Parathyroid adenoma (tissue), 2 donors: ENCODE measurements around the gene SRGAP2.
"Not testable (repeated sequence)": the region's sequence is repeated elsewhere in the genome, so short reads cannot be mapped to it uniquely, and the experiment has no call there.

Experiments used
- H2AFZ ChIP-seq: fragments of 300-600 bp; sonication (generic); one replicate; pipeline ENCODE4 v1.7.0; 2017; ENCODE audit warnings: antibody characterized with exemption, mild to moderate bottlenecking
- H3K27ac ChIP-seq: fragments of 300-600 bp; sonication (generic); one replicate; pipeline ENCODE4 v1.7.0; 2017
- H3K27me3 ChIP-seq: fragments of 300-600 bp; sonication (generic); one replicate; pipeline ENCODE4 v1.7.0; 2017; ENCODE audit warnings: low read length; ENCODE audit not compliant: control insufficient read depth, insufficient read depth
- H3K36me3 ChIP-seq: fragments of 300-600 bp; sonication (generic); one replicate; pipeline ENCODE4 v1.7.0; 2017; ENCODE audit warnings: low read length; ENCODE audit not compliant: control insufficient read depth, insufficient read depth
- H3K4me1 ChIP-seq: fragments of 300-600 bp; sonication (generic); one replicate; pipeline ENCODE4 v1.7.0; 2017; ENCODE audit warnings: control low read depth
- H3K4me2 ChIP-seq: fragments of 300-600 bp; sonication (generic); one replicate; pipeline ENCODE4 v1.7.0; 2017; ENCODE audit warnings: low read length
- H3K4me3 ChIP-seq: fragments of 300-600 bp; sonication (generic); one replicate; pipeline ENCODE4 v1.7.0; 2017; ENCODE audit warnings: low read depth, low read length
- H3K79me2 ChIP-seq: fragments of 300-600 bp; sonication (generic); one replicate; pipeline ENCODE4 v1.7.0; 2017; ENCODE audit warnings: control low read depth
- H3K9ac ChIP-seq: fragments of 300-600 bp; sonication (generic); one replicate; pipeline ENCODE4 v1.7.0; 2017; ENCODE audit warnings: mild to moderate bottlenecking
- H3K9me3 ChIP-seq: fragments of 300-600 bp; sonication (generic); one replicate; pipeline ENCODE4 v1.7.0; 2017; ENCODE audit warnings: low read length; ENCODE audit not compliant: control insufficient read depth
- donor health status: primary hyperparathyroidism.

The SRGAP2 gene

GRCh38 chr1:206215600-206216392, 12.5 kb downstream of the SRGAP2 start:
- not testable (repeated sequence) for H3K9ac ChIP-seq, H3K27me3 ChIP-seq, H3K36me3 ChIP-seq

DNA sequence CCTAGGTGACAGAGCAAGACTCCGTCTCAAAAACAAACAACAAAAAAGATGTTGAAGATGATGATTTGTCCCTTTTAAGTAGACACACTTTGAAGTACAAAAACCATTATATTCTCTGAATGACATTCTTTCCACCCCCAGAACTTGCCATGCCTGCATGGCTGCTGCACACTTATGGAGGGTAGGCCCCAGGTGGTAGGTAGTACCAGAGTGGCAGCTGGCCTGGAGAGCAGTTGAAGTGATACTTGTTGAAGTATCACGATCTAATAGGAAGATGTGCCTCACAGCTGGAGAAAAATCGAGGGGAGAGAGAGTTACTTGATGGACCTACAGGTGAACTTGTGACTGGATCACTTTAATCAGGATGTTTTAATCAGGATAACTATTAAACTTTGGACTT, 14.9 kb downstream of the SRGAP2 start:
- H3K79me2 ChIP-seq, H3K27ac ChIP-seq, H3K4me1 ChIP-seq, H2AFZ ChIP-seq, H3K27me3 ChIP-seq, H3K9ac ChIP-seq, H3K36me3 ChIP-seq, H3K4me2 ChIP-seq, H3K4me3 ChIP-seq, H3K9me3 ChIP-seq: not testable (repeated sequence)

More at GRCh38 chr1:206215600-206216392, 12.5 kb downstream of the SRGAP2 start:
- H2AFZ ChIP-seq, H3K79me2 ChIP-seq, H3K4me3 ChIP-seq, H3K4me1 ChIP-seq, H3K27ac ChIP-seq, H3K9me3 ChIP-seq, H3K4me2 ChIP-seq: not testable (repeated sequence)

DNA sequence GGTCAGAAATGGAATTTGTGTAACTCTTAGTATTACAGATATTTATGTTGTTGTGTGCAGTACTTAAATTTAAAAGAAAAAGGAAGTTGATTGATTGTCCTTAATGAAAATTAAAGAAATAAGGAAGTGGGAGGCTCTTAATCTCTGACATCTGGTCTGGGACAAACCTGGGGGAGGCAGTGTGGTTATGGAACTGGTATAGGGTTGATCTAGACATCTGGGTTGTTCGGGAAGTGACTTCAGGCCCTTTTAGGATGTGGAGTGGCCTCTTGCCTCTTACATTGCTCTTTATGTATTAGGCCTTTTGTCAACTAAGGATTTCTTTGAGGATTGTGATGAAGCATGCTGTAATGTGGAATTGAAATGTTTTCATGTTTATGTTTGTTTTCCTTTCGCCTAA, 15.4 kb downstream of the SRGAP2 start:
- not testable (repeated sequence) for H3K79me2 ChIP-seq, H3K27ac ChIP-seq, H3K9me3 ChIP-seq, H3K4me1 ChIP-seq, H3K36me3 ChIP-seq, H3K9ac ChIP-seq, H3K4me2 ChIP-seq, H3K27me3 ChIP-seq, H3K4me3 ChIP-seq, H2AFZ ChIP-seq

DNA sequence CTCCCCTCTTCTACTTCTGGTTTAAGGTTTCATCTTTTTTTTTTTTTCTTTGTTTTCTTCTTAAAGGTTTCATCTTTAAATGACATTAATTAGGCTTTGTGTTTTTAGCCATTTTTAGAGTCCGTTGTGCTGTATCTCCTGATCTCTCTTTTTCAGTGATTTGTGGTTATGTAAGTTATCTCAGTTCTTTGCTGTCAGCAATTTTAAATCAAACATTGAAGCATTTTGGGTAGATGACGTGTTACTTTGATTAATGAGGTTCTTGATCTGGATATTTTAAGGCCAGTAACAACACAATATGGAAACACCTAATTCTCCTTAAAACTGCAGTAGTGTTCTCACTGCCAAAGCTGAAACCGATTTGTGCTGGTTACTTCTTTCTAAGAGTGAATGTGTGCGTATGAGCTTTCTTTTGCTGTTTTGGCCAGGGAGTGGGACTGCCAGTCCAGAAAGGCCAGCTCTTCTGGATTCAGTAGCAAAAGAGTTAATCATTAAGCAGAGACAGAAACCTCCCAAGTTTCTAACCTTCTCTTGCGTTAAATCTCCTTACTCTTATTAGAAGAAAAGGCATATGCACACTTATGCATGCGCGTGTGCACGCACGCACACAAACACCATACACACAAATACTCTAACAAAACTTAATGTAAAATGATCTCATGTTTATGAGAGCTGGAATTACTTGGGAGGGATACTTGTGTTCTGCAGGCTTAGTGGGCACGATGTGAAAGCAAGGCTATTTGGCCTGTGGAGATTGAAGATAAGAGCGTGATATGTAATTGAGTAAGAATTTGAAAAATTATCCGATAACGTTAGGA, 16.4 kb downstream of the SRGAP2 start:
- H3K27ac ChIP-seq, result peak overlapping the region; percentile 42
- not testable (repeated sequence) for H3K4me1 ChIP-seq, H3K4me3 ChIP-seq, H3K79me2 ChIP-seq, H2AFZ ChIP-seq, H3K27me3 ChIP-seq, H3K4me2 ChIP-seq, H3K9ac ChIP-seq, H3K9me3 ChIP-seq, H3K36me3 ChIP-seq

DNA sequence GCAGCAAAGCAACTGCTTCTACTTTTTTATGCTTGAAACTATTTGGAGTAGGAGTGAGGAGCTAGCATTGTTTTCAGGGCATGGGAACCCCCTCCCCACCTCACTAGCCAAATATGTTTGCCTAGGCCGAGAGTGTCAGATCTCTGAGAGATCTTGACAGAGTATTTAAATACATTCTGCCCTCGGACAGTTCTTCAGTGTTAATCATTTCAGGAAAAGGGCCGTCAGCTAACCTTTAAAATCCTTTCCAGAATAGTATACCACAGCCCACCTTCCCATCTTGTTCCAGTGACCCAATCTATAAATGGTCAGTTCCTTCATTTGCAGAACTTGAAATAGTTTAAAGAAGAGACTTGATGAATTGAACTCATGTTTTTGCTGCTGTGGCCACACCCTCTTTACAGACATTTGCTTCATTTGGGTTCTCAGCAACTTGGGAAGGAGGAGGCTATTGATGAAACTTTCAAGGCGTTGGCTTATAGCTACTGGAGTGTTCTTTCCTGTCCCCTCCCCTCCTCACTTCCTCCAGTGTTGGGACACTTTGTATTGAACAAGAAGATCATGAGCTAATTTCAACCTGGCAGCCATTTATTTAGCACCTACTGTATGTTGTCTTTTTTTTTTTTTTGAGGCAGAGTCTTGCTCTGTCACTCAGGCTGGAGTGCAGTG, 17.1 kb downstream of the SRGAP2 start:
- not testable (repeated sequence) for H3K4me3 ChIP-seq, H3K9me3 ChIP-seq, H3K36me3 ChIP-seq, H3K9ac ChIP-seq, H3K4me1 ChIP-seq, H3K27me3 ChIP-seq, H2AFZ ChIP-seq, H3K79me2 ChIP-seq, H3K4me2 ChIP-seq
- H3K27ac ChIP-seq, result peak overlapping the region; percentile 42

DNA sequence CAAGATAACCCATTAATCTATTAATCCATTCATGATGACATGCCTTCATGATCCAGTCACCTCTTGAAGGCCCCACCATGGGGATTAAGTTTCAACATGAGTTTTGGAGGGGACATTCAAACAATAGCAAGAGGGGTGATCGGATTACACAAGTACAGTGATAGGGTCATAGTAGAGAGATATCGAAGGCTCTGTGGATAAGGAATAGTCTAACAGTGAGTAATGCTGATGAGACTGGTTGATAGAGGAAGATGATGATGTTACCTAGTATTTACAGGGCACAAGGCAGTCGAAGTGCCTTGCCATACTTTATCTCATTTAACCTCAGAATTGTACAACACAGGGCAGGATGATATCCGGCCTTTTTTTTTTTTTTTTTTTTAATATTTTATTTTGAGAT, 18.2 kb downstream of the SRGAP2 start:
- not testable (repeated sequence) for H3K9ac ChIP-seq, H3K4me1 ChIP-seq, H3K4me3 ChIP-seq, H3K36me3 ChIP-seq, H2AFZ ChIP-seq, H3K4me2 ChIP-seq, H3K27ac ChIP-seq, H3K9me3 ChIP-seq, H3K27me3 ChIP-seq, H3K79me2 ChIP-seq

DNA sequence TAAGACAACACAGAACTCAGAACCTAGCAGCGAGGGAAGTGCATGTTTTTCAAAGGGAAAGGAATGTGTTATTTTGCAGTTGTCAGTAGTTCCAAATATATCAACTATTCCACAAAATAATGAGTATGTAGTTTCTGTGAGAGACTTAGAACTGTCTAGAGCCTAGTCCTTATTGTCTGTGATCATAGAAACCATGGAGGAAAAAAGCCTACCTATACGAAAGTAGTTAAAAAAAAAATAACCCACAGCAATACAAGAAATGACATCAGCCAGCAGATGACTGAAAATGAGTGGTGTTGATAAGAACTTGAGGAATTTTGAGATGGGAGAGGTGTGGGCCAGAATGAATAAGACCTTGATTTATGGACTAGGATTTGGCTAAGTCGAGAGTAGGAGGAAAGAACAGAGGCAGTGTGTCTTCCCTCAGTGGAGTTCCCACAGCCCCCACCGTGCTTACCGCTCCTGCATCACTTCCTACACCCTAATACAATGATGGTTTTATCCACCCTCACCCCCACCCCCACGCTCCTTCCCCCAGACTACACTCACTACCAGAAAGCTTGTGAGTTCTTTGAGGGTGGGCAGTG, 20.9 kb downstream of the SRGAP2 start:
- H2AFZ ChIP-seq, H3K4me3 ChIP-seq, H3K4me2 ChIP-seq, H3K9ac ChIP-seq, H3K4me1 ChIP-seq, H3K79me2 ChIP-seq, H3K36me3 ChIP-seq, H3K9me3 ChIP-seq, H3K27me3 ChIP-seq, H3K27ac ChIP-seq: not testable (repeated sequence)

- not testable (repeated sequence) for H3K9ac ChIP-seq, H3K27me3 ChIP-seq, H3K79me2 ChIP-seq, H3K9me3 ChIP-seq, H3K4me2 ChIP-seq, H3K4me3 ChIP-seq, H3K36me3 ChIP-seq, H2AFZ ChIP-seq, H3K4me1 ChIP-seq, H3K27ac ChIP-seq
Measured at GRCh38 chr1:206225386-206225785, 22.0 kb downstream of the SRGAP2 start.

GRCh38 chr1:206226886-206227285, 23.5 kb downstream of the SRGAP2 start:
- not testable (repeated sequence) for H3K79me2 ChIP-seq, H3K27ac ChIP-seq, H3K9ac ChIP-seq, H2AFZ ChIP-seq, H3K4me2 ChIP-seq, H3K4me3 ChIP-seq, H3K4me1 ChIP-seq, H3K9me3 ChIP-seq, H3K36me3 ChIP-seq, H3K27me3 ChIP-seq

DNA sequence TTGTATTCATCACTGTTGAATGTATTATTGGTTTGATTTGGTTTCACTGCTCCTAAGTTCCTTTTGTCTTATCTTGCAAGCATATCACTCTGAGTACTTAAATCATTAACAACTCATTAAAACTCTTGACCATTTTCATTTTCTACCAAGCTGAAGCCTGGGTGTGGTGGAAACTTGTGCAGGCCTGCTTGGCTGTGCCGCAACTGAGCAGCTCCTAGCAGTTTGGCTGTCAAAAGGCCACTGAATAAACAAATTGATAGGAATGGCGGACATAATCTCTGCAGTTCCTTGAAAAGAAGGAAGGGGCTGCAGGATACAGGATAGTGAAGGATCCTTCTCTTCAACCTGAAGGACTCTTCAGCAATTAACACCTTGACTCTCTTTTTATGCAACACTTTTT, 25.9 kb downstream of the SRGAP2 start:
- H3K79me2 ChIP-seq, H3K4me2 ChIP-seq, H3K4me3 ChIP-seq, H3K36me3 ChIP-seq, H3K27me3 ChIP-seq, H3K27ac ChIP-seq, H3K4me1 ChIP-seq, H3K9me3 ChIP-seq, H2AFZ ChIP-seq, H3K9ac ChIP-seq: not testable (repeated sequence)
